Measurements from ENCODE around the gene MSH3.

The MSH3 gene

GRCh38 chr5:80798166-80798565 is 143.7 kb downstream of the MSH3 start:
- Histone ChIP-seq H3K9me3 (ENCODE audit: control insufficient read depth in 1 of 2, low read length in 2 of 2) (no peaks in the 10 kb centered on the region), H3K4me1 (ENCODE audit: control insufficient read depth in 1 of 2, insufficient read depth in 2 of 2, low read length in 2 of 2) (no peaks in the 10 kb centered on the region)

GRCh38 chr5:80798633-80799032 is 144.2 kb downstream of the MSH3 start:
- H3K9me3 ChIP-seq (ENCODE audit: control insufficient read depth in 1 of 2, low read length in 2 of 2) = no peaks in the 10 kb centered on the region
- no peak overlapping the region for H3K4me3 ChIP-seq (ENCODE audit: low read depth in 1 of 2, low read length in 2 of 2)
- H3K36me3 ChIP-seq (ENCODE audit: control insufficient read depth in 1 of 2, insufficient read depth in 2 of 2, low read length in 2 of 2) = peaks cover 5 to 41% of the 10 kb centered on the region in 2 donors
- H3K4me1 ChIP-seq (ENCODE audit: control insufficient read depth in 1 of 2, insufficient read depth in 2 of 2, low read length in 2 of 2) = no peaks in the 10 kb centered on the region
- H3K27me3 ChIP-seq (ENCODE audit: control insufficient read depth in 1 of 2, insufficient read depth in 2 of 2, low read length in 2 of 2) = no peaks in the 10 kb centered on the region
- no peak overlapping the region for H3K9ac ChIP-seq (ENCODE audit: low read depth in 1 of 2, low read length in 2 of 2)
- no peak overlapping the region for H3K27ac ChIP-seq (ENCODE audit: low read depth, low read length)

More at GRCh38 chr5:80798166-80798565, 143.7 kb downstream of the MSH3 start:
- Histone ChIP-seq H3K9ac (ENCODE audit: low read depth in 1 of 2, low read length in 2 of 2) (no peak overlapping the region), H3K27ac (ENCODE audit: low read depth, low read length) (no peak overlapping the region), H3K36me3 (ENCODE audit: control insufficient read depth in 1 of 2, insufficient read depth in 2 of 2, low read length in 2 of 2) (peaks cover 8 to 46% of the 10 kb centered on the region in 2 donors), H3K27me3 (ENCODE audit: control insufficient read depth in 1 of 2, insufficient read depth in 2 of 2, low read length in 2 of 2) (no peaks in the 10 kb centered on the region), H3K4me3 (ENCODE audit: low read depth in 1 of 2, low read length in 2 of 2) (no peak overlapping the region)

- H3K4me1 ChIP-seq (ENCODE audit: control insufficient read depth in 1 of 2, insufficient read depth in 2 of 2, low read length in 2 of 2) = no peaks in the 10 kb centered on the region
- no peaks in the 10 kb centered on the region for H3K9me3 ChIP-seq (ENCODE audit: control insufficient read depth in 1 of 2, low read length in 2 of 2)
- no peaks in the 10 kb centered on the region for H3K27me3 ChIP-seq (ENCODE audit: control insufficient read depth in 1 of 2, insufficient read depth in 2 of 2, low read length in 2 of 2)
- no peak overlapping the region for H3K4me3 ChIP-seq (ENCODE audit: low read depth in 1 of 2, low read length in 2 of 2)
- no peak overlapping the region for H3K9ac ChIP-seq (ENCODE audit: low read depth in 1 of 2, low read length in 2 of 2)
- H3K36me3 ChIP-seq (ENCODE audit: control insufficient read depth in 1 of 2, insufficient read depth in 2 of 2, low read length in 2 of 2) = peaks cover 5 to 37% of the 10 kb centered on the region in 2 donors
- H3K27ac ChIP-seq (ENCODE audit: low read depth, low read length) = no peak overlapping the region
These were observed 144.6 kb downstream of the MSH3 start for GRCh38 chr5:80799041-80799440.

- Histone ChIP-seq H3K27me3 (ENCODE audit: control insufficient read depth in 1 of 2, insufficient read depth in 2 of 2, low read length in 2 of 2) (no peaks in the 10 kb centered on the region), H3K36me3 (ENCODE audit: control insufficient read depth in 1 of 2, insufficient read depth in 2 of 2, low read length in 2 of 2) (peaks cover 3 to 34% of the 10 kb centered on the region in 2 donors), H3K4me1 (ENCODE audit: control insufficient read depth in 1 of 2, insufficient read depth in 2 of 2, low read length in 2 of 2) (no peaks in the 10 kb centered on the region), H3K27ac (ENCODE audit: low read depth, low read length) (no peak overlapping the region), H3K4me3 (ENCODE audit: low read depth in 1 of 2, low read length in 2 of 2) (no peak overlapping the region), H3K9ac (ENCODE audit: low read depth in 1 of 2, low read length in 2 of 2) (no peak overlapping the region), H3K9me3 (ENCODE audit: control insufficient read depth in 1 of 2, low read length in 2 of 2) (no peaks in the 10 kb centered on the region)
These were observed 145.1 kb downstream of the MSH3 start for GRCh38 chr5:80799573-80799972.

- no peak overlapping the region for H3K9ac ChIP-seq (ENCODE audit: low read depth in 1 of 2, low read length in 2 of 2)
- peaks cover 0 to 23% of the 10 kb centered on the region in 2 donors for H3K36me3 ChIP-seq (ENCODE audit: control insufficient read depth in 1 of 2, insufficient read depth in 2 of 2, low read length in 2 of 2)
- H3K4me3 ChIP-seq (ENCODE audit: low read depth in 1 of 2, low read length in 2 of 2) = no peak overlapping the region
- no peaks in the 10 kb centered on the region for H3K9me3 ChIP-seq (ENCODE audit: control insufficient read depth in 1 of 2, low read length in 2 of 2)
- H3K27me3 ChIP-seq (ENCODE audit: control insufficient read depth in 1 of 2, insufficient read depth in 2 of 2, low read length in 2 of 2) = no peaks in the 10 kb centered on the region
- H3K27ac ChIP-seq (ENCODE audit: low read depth, low read length) = no peak overlapping the region
- H3K4me1 ChIP-seq (ENCODE audit: control insufficient read depth in 1 of 2, insufficient read depth in 2 of 2, low read length in 2 of 2) = no peaks in the 10 kb centered on the region
These were observed 149.9 kb downstream of the MSH3 start for GRCh38 chr5:80804332-80804731.

- Histone ChIP-seq H3K27ac (ENCODE audit: low read depth, low read length) (no peak overlapping the region), H3K4me1 (ENCODE audit: control insufficient read depth in 1 of 2, insufficient read depth in 2 of 2, low read length in 2 of 2) (no peaks in the 10 kb centered on the region), H3K36me3 (ENCODE audit: control insufficient read depth in 1 of 2, insufficient read depth in 2 of 2, low read length in 2 of 2) (peaks cover 0 to 23% of the 10 kb centered on the region in 2 donors)
These were observed 150.6 kb downstream of the MSH3 start for GRCh38 chr5:80805038-80805437.

GRCh38 chr5:80806929-80807328 is 152.5 kb downstream of the MSH3 start:
- Histone ChIP-seq H3K4me3 (ENCODE audit: low read depth in 1 of 2, low read length in 2 of 2) (no peak overlapping the region), H3K9ac (ENCODE audit: low read depth in 1 of 2, low read length in 2 of 2) (no peak overlapping the region), H3K27ac (ENCODE audit: low read depth, low read length) (no peak overlapping the region), H3K4me1 (ENCODE audit: control insufficient read depth in 1 of 2, insufficient read depth in 2 of 2, low read length in 2 of 2) (no peaks in the 10 kb centered on the region), H3K36me3 (ENCODE audit: control insufficient read depth in 1 of 2, insufficient read depth in 2 of 2, low read length in 2 of 2) (peaks cover 0 to 8% of the 10 kb centered on the region in 2 donors), H3K27me3 (ENCODE audit: control insufficient read depth in 1 of 2, insufficient read depth in 2 of 2, low read length in 2 of 2) (no peaks in the 10 kb centered on the region), H3K9me3 (ENCODE audit: control insufficient read depth in 1 of 2, low read length in 2 of 2) (no peaks in the 10 kb centered on the region)

More at GRCh38 chr5:80805038-80805437, 150.6 kb downstream of the MSH3 start:
- no peak overlapping the region for H3K9ac ChIP-seq (ENCODE audit: low read depth in 1 of 2, low read length in 2 of 2)
- no peak overlapping the region for H3K4me3 ChIP-seq (ENCODE audit: low read depth in 1 of 2, low read length in 2 of 2)
- H3K9me3 ChIP-seq (ENCODE audit: control insufficient read depth in 1 of 2, low read length in 2 of 2) = no peaks in the 10 kb centered on the region
- no peaks in the 10 kb centered on the region for H3K27me3 ChIP-seq (ENCODE audit: control insufficient read depth in 1 of 2, insufficient read depth in 2 of 2, low read length in 2 of 2)

GRCh38 chr5:80809451-80809850 is 155.0 kb downstream of the MSH3 start:
- Histone ChIP-seq H3K27ac (ENCODE audit: low read depth, low read length) (no peak overlapping the region), H3K27me3 (ENCODE audit: control insufficient read depth in 1 of 2, insufficient read depth in 2 of 2, low read length in 2 of 2) (no peaks in the 10 kb centered on the region), H3K4me3 (ENCODE audit: low read depth in 1 of 2, low read length in 2 of 2) (no peak overlapping the region), H3K36me3 (ENCODE audit: control insufficient read depth in 1 of 2, insufficient read depth in 2 of 2, low read length in 2 of 2) (peaks cover 0 to 15% of the 10 kb centered on the region in 2 donors), H3K9me3 (ENCODE audit: control insufficient read depth in 1 of 2, low read length in 2 of 2) (no peaks in the 10 kb centered on the region), H3K4me1 (ENCODE audit: control insufficient read depth in 1 of 2, insufficient read depth in 2 of 2, low read length in 2 of 2) (no peaks in the 10 kb centered on the region), H3K9ac (ENCODE audit: low read depth in 1 of 2, low read length in 2 of 2) (no peak overlapping the region)

- peaks cover 0 to 15% of the 10 kb centered on the region in 2 donors for H3K36me3 ChIP-seq (ENCODE audit: control insufficient read depth in 1 of 2, insufficient read depth in 2 of 2, low read length in 2 of 2)
- no peak overlapping the region for H3K9ac ChIP-seq (ENCODE audit: low read depth in 1 of 2, low read length in 2 of 2)
- H3K4me1 ChIP-seq (ENCODE audit: control insufficient read depth in 1 of 2, insufficient read depth in 2 of 2, low read length in 2 of 2) = no peaks in the 10 kb centered on the region
These were observed 156.0 kb downstream of the MSH3 start for GRCh38 chr5:80810425-80810824.

GRCh38 chr5:80816590-80816989 is 162.1 kb downstream of the MSH3 start:
- Histone ChIP-seq H3K36me3 (ENCODE audit: control insufficient read depth in 1 of 2, insufficient read depth in 2 of 2, low read length in 2 of 2) (peaks cover 0 to 14% of the 10 kb centered on the region in 2 donors), H3K9ac (ENCODE audit: low read depth in 1 of 2, low read length in 2 of 2) (no peak overlapping the region), H3K4me3 (ENCODE audit: low read depth in 1 of 2, low read length in 2 of 2) (no peak overlapping the region), H3K9me3 (ENCODE audit: control insufficient read depth in 1 of 2, low read length in 2 of 2) (no peaks in the 10 kb centered on the region), H3K27ac (ENCODE audit: low read depth, low read length) (no peak overlapping the region), H3K27me3 (ENCODE audit: control insufficient read depth in 1 of 2, insufficient read depth in 2 of 2, low read length in 2 of 2) (no peaks in the 10 kb centered on the region), H3K4me1 (ENCODE audit: control insufficient read depth in 1 of 2, insufficient read depth in 2 of 2, low read length in 2 of 2) (no peaks in the 10 kb centered on the region)

More at GRCh38 chr5:80810425-80810824, 156.0 kb downstream of the MSH3 start:
- Histone ChIP-seq H3K27me3 (ENCODE audit: control insufficient read depth in 1 of 2, insufficient read depth in 2 of 2, low read length in 2 of 2) (no peaks in the 10 kb centered on the region), H3K9me3 (ENCODE audit: control insufficient read depth in 1 of 2, low read length in 2 of 2) (no peaks in the 10 kb centered on the region), H3K27ac (ENCODE audit: low read depth, low read length) (no peak overlapping the region), H3K4me3 (ENCODE audit: low read depth in 1 of 2, low read length in 2 of 2) (no peak overlapping the region)

GRCh38 chr5:80820685-80821084 is 166.2 kb downstream of the MSH3 start:
- Histone ChIP-seq H3K9me3 (ENCODE audit: control insufficient read depth in 1 of 2, low read length in 2 of 2) (no peaks in the 10 kb centered on the region), H3K36me3 (ENCODE audit: control insufficient read depth in 1 of 2, insufficient read depth in 2 of 2, low read length in 2 of 2) (peaks cover 0 to 3% of the 10 kb centered on the region in 2 donors), H3K9ac (ENCODE audit: low read depth in 1 of 2, low read length in 2 of 2) (no peak overlapping the region), H3K4me1 (ENCODE audit: control insufficient read depth in 1 of 2, insufficient read depth in 2 of 2, low read length in 2 of 2) (peaks cover 0 to 3% of the 10 kb centered on the region in 2 donors), H3K27me3 (ENCODE audit: control insufficient read depth in 1 of 2, insufficient read depth in 2 of 2, low read length in 2 of 2) (no peaks in the 10 kb centered on the region), H3K4me3 (ENCODE audit: low read depth in 1 of 2, low read length in 2 of 2) (no peak overlapping the region), H3K27ac (ENCODE audit: low read depth, low read length) (no peak overlapping the region)
